Calu3 (cell line): ENCODE data around the gene ZXDC. TPM values are rescaled to one million over a fixed set of nuclear protein-coding genes. Genes with fewer than 3 reads are reported as not detected.

ENCODE experiments used
- BruUV-seq: library from RNA; stranded (reverse); fragments of 400-500 nt; replicated peaks from 2 replicates; lab custom pipeline; 2021; lab: Mats Ljungman, UMichigan
- CTCF ChIA-PET: fragments of 300-600 bp; sonication (Branson Sonifier 250); formaldehyde crosslinking; loops from one replicate; lab custom pipeline; 2022; ENCODE audit warnings: antibody characterized with exemption; lab: Charles Lee
- DNase-seq: peaks from one replicate; pipeline ENCODE4 v3.0.0; 2022
- H3K27ac Mint-ChIP-seq: one replicate; pipeline ENCODE4 v1.8.0; 2022; ENCODE audit warnings: mixed read lengths; ENCODE audit not compliant: unreplicated experiment
- H3K27me3 Mint-ChIP-seq: one replicate; pipeline ENCODE4 v1.8.0; 2022; ENCODE audit warnings: mixed read lengths; ENCODE audit not compliant: unreplicated experiment
- H3K36me3 Mint-ChIP-seq: one replicate; pipeline ENCODE4 v1.8.0; 2022; ENCODE audit warnings: mild to moderate bottlenecking, moderate library complexity, mixed read lengths; ENCODE audit not compliant: insufficient read depth, unreplicated experiment
- H3K4me1 Mint-ChIP-seq: one replicate; pipeline ENCODE4 v1.8.0; 2022; ENCODE audit warnings: mild to moderate bottlenecking, low read depth, mixed read lengths; ENCODE audit not compliant: unreplicated experiment
- H3K4me3 Mint-ChIP-seq: one replicate; pipeline ENCODE4 v1.8.0; 2022; ENCODE audit warnings: mild to moderate bottlenecking, low read depth, moderate library complexity, mixed read lengths; ENCODE audit not compliant: unreplicated experiment
- H3K9me3 Mint-ChIP-seq: one replicate; pipeline ENCODE4 v1.8.0; 2022; ENCODE audit warnings: low read depth, mixed read lengths; ENCODE audit not compliant: unreplicated experiment
- intact Hi-C: fragments of 100-400 bp; cut with micrococcal nuclease; formaldehyde crosslinking; loops from one replicate; pipeline ENCODE4 v1.10.0; 2022; ENCODE audit not compliant: unreplicated experiment
- total RNA-seq: library from RNA; stranded (reverse); gene quantifications from 2 replicates; pipeline ENCODE4 v1.2.3, GENCODE V29; 2022
- TF ChIP-seq, protein P1 (sequence below): fragments of 200-600 bp; IDR thresholded peaks from one replicate; pipeline ENCODE4 v1.8.0; 2022; ENCODE audit warnings: antibody characterized with exemption; ENCODE audit not compliant: unreplicated experiment

The ZXDC gene
- total RNA-seq, 1 experiment from 2014 or later, result 63.8 TPM

DNA sequence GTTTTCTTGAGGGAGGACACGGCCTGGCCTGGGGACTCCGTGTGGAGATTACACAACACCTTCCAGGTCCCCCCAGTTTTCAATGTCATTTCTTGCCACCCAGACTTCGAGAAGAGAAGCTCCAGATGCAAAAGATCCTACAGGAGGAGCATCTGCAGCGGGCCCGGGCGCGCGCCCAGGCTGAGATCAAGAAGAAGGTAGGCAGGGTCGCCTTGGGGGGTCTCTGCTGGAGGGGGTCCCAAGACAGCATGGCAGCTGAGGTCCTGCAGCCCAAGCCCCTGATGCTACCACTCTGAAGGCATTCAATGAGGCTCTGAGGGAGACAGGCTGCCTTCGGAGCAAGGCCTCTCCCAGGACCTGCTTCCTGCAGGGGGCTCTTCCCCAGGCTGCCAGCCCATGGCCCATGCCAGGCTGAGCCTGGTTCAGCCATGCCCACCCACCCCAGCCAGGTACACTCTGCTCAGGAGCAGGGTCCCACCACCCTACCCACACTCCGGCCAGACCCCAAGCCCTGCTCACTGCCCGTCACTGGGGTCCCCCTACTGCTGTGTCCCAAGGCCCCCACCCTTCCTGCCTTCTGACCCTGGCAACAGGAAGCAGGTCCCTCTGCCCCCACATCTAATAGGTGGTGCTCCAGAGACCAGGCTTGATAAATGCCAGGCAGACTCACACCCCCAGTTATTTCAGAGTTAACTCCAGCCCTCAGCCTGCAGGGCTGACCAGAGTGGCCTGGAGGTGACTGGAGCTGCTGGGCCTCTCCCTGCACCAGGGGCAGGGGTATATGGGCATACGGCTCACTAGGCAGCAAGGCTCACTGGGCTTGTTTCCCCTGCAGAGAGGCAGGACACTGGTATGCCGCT lies 40.0 kb downstream of the ZXDC start:
- no peak for DNase-seq
- no peaks in the 10 kb centered on the region for H3K27me3 Mint-ChIP-seq
- CTCF ChIA-PET, result no interaction called here
- BruUV-seq, result no TSS peak
- no peaks in the 10 kb centered on the region for H3K9me3 Mint-ChIP-seq
- no peak overlapping the region for H3K4me3 Mint-ChIP-seq
- TF ChIP-seq, protein P1, sequence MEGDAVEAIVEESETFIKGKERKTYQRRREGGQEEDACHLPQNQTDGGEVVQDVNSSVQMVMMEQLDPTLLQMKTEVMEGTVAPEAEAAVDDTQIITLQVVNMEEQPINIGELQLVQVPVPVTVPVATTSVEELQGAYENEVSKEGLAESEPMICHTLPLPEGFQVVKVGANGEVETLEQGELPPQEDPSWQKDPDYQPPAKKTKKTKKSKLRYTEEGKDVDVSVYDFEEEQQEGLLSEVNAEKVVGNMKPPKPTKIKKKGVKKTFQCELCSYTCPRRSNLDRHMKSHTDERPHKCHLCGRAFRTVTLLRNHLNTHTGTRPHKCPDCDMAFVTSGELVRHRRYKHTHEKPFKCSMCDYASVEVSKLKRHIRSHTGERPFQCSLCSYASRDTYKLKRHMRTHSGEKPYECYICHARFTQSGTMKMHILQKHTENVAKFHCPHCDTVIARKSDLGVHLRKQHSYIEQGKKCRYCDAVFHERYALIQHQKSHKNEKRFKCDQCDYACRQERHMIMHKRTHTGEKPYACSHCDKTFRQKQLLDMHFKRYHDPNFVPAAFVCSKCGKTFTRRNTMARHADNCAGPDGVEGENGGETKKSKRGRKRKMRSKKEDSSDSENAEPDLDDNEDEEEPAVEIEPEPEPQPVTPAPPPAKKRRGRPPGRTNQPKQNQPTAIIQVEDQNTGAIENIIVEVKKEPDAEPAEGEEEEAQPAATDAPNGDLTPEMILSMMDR, result no peak
- H3K27ac Mint-ChIP-seq, result no peak overlapping the region
- intact Hi-C loops, result no loop called here
- no peaks in the 10 kb centered on the region for H3K4me1 Mint-ChIP-seq
- H3K36me3 Mint-ChIP-seq, result peaks cover 24% of the 10 kb centered on the region

DNA sequence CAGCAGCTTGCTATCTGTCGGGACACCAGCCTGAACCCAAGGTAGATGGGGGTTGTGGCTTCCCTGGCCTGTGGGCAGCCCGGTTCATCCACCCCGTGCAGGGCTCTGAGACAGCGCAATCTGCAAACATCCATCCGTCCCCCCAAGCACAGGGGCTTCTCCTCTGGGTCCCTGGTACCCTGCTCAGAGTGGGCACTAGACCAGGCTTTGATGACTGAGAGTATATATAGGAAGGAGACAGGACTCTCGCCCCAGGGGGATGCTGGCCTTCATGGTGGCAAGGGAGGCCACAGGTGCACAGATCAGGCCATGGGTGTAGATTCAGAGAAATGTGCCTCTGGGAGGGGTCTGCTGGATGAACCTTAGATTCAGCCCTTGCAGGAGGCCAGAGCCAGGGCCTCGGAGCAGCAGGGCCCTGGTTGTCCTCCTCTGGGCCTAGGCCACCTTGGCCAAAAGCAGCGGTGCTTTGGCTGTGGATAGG lies 40.7 kb downstream of the ZXDC start:
- no peaks in the 10 kb centered on the region for H3K4me1 Mint-ChIP-seq
- no peaks in the 10 kb centered on the region for H3K27me3 Mint-ChIP-seq
- H3K9me3 Mint-ChIP-seq, result no peaks in the 10 kb centered on the region
- H3K36me3 Mint-ChIP-seq, result peaks cover 17% of the 10 kb centered on the region
- TF ChIP-seq, protein P1, result no peak
- intact Hi-C loops, result no loop called here
- no TSS peak for BruUV-seq
- no peak overlapping the region for H3K27ac Mint-ChIP-seq
- CTCF ChIA-PET, result interaction anchor here (0.6 kb wide), 1 partner anchor 1022 kb away, joined by 4 read pairs; no protein-coding TSS in a partner anchor
- H3K4me3 Mint-ChIP-seq, result no peak overlapping the region
- DNase-seq, result no peak

DNA sequence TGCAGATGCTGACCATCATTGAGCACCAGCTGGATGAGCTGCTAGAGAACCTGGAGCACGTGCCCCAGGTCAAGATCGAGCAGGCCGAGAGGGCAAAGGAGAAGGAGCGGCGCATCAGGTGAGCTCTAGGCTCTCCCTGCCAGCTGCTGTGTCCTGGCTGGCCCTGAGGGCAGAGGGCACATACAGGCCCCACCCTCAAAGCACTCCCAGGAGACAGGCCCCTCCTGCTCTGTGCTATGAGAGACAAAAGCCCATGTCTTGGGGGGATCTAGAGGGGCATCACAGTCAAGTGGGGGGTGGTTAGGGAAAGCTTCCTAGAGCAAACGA lies 41.5 kb downstream of the ZXDC start:
- TF ChIP-seq, protein P1, result no peak
- intact Hi-C loops, result no loop called here
- Mint-ChIP-seq H3K4me3 (no peak overlapping the region), H3K36me3 (peaks cover 17% of the 10 kb centered on the region), H3K9me3 (no peaks in the 10 kb centered on the region), H3K27me3 (no peaks in the 10 kb centered on the region), H3K4me1 (no peaks in the 10 kb centered on the region), H3K27ac (no peak overlapping the region)
- no TSS peak for BruUV-seq
- CTCF ChIA-PET, result no interaction called here
- DNase-seq, result no peak

DNA sequence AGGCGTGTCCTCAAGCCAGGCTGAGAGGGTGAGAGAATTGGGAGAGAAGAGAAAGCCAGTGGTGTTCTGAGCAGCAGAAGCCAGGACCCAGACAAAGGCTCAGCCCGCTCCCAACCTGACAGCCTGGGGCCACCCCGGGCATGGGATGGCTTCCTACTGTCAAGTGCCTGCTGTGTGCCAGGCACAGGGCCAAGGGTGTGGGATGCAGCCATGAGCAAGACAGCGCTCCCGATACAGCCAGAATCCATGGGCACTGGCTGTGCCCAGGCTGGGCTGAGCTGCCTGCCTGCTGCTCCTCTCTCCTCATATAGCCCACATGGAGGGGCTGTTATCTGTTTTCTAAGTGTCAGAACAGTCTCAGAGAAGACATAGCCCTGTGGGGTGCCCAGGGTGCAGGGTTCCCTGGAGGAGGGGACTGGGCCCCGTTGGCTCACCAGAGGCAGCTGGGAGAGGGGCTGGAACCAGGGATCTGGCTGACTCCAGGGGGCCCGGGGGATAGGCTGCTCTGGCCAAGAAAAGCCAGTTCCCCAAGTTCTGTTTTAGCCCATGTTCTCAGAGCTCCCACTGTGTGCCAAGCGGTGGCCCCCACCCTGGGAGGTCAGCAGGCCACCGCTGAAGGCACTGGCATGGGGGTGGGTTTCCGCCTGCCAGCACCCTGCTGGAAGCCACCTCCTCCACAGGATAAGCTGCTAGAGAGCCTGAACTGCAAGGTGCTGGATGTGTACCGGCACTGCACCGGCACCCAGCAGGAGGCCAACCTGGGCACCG lies 42.0 kb downstream of the ZXDC start:
- H3K4me1 Mint-ChIP-seq, result no peaks in the 10 kb centered on the region
- intact Hi-C loops, result no loop called here
- TF ChIP-seq, protein P1, result no peak
- H3K9me3 Mint-ChIP-seq, result no peaks in the 10 kb centered on the region
- H3K27me3 Mint-ChIP-seq, result no peaks in the 10 kb centered on the region
- DNase-seq, result no peak
- H3K36me3 Mint-ChIP-seq, result peaks cover 12% of the 10 kb centered on the region
- CTCF ChIA-PET, result no interaction called here
- no TSS peak for BruUV-seq
- no peak overlapping the region for H3K4me3 Mint-ChIP-seq
- no peak overlapping the region for H3K27ac Mint-ChIP-seq
